22Rv1 (cell line): ENCODE results near the gene EID3.
A peak's percentile ranks its signal among the peaks of the same experiment; 100 is the strongest.

ENCODE experiments used
- H3K27ac ChIP-seq: fragments of 450-650 bp; 2 replicates; pipeline ENCODE4 v1.5.1; 2017
- ZFX ChIP-seq: fragments of 450-650 bp; IDR thresholded peaks from 2 replicates; pipeline ENCODE4 v1.6.1; 2017; ENCODE audit warnings: antibody characterized with exemption, borderline replicate concordance
- TF ChIP-seq, protein P1 (sequence below): fragments of 450-650 bp; IDR thresholded peaks from 2 replicates; pipeline ENCODE4 v1.5.1; 2017; ENCODE audit warnings: mild to moderate bottlenecking

Gene EID3

DNA sequence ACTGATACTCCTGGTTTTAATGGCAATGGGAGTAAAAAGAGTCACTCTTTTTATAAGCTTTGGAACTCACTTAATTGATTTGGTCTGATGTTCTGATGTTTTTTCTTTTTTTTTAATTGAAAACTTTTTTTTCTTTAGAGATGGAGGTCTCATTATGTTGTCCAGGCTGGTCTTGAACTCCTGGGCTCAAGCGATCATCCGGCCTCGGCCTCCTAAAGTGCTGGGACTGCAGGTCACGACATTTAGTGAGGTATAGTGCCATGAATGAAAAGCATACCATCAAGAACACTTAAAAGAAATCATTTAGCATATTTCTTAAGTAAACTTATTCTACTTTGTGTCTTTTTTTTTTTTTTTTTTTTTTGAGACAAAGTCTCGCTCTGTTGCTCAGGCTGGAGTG, 12.7 kb upstream of the EID3 start:
- no peak overlapping the region for H3K27ac ChIP-seq
- TF ChIP-seq ZFX = no peak
- TF ChIP-seq, protein P1, sequence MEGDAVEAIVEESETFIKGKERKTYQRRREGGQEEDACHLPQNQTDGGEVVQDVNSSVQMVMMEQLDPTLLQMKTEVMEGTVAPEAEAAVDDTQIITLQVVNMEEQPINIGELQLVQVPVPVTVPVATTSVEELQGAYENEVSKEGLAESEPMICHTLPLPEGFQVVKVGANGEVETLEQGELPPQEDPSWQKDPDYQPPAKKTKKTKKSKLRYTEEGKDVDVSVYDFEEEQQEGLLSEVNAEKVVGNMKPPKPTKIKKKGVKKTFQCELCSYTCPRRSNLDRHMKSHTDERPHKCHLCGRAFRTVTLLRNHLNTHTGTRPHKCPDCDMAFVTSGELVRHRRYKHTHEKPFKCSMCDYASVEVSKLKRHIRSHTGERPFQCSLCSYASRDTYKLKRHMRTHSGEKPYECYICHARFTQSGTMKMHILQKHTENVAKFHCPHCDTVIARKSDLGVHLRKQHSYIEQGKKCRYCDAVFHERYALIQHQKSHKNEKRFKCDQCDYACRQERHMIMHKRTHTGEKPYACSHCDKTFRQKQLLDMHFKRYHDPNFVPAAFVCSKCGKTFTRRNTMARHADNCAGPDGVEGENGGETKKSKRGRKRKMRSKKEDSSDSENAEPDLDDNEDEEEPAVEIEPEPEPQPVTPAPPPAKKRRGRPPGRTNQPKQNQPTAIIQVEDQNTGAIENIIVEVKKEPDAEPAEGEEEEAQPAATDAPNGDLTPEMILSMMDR = no peak

GRCh38 chr12:104291867-104292524, 11.5 kb upstream of the EID3 start:
- H3K27ac ChIP-seq = no peak overlapping the region
- TF ChIP-seq, protein P1 = no peak
- no peak for TF ChIP-seq ZFX

DNA sequence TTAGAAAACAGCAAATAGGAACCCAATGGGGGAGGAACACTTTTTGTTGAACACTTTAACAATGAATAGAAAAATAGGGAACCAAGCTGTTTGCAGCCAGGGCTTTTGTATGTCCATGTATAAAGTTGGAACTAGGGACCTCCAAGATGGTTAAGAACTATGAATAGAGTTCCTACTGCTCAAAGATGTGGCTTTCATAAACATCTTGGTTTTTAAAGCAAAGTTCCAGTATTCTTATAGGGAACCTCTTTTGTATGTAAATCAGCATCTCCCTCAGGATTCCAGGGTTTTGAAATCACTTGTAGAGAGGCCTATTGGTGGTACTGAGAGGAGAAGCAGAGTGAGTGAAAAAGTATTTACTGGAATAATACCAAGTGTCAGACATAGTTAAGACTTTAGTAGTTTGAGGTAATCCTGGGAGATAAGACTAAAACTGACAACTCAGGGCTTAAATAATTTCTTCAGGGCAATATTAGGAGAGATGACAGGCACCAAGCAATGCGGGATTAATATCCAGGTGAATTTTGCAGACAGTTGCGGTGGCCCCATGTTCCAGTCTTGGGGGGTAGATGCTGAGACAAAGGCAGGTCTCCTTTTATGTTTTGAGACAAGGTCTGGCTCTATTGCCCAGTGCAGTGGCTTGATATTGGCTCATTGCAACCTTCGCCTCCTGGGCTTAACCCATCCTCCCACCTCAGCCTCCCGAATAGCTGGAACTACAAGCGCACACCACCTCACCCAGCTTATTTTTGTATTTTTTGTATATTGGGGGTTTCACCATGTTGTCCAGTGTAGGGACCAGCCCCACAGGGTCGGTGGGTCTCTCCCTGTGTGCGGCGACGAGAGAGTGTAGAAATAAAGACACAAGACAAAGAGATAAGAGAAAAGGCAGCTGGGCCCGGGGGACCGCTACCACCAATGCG, 10.4 kb upstream of the EID3 start:
- TF ChIP-seq ZFX = no peak
- TF ChIP-seq, protein P1 = no peak
- no peak overlapping the region for H3K27ac ChIP-seq

- TF ChIP-seq, protein P1 = peak; percentile 49
- H3K27ac ChIP-seq = peak overlapping the region; percentile 4; the same call in 1 of the 2 replicates
These were observed 9.2 kb upstream of the EID3 start for GRCh38 chr12:104294158-104294859.

DNA sequence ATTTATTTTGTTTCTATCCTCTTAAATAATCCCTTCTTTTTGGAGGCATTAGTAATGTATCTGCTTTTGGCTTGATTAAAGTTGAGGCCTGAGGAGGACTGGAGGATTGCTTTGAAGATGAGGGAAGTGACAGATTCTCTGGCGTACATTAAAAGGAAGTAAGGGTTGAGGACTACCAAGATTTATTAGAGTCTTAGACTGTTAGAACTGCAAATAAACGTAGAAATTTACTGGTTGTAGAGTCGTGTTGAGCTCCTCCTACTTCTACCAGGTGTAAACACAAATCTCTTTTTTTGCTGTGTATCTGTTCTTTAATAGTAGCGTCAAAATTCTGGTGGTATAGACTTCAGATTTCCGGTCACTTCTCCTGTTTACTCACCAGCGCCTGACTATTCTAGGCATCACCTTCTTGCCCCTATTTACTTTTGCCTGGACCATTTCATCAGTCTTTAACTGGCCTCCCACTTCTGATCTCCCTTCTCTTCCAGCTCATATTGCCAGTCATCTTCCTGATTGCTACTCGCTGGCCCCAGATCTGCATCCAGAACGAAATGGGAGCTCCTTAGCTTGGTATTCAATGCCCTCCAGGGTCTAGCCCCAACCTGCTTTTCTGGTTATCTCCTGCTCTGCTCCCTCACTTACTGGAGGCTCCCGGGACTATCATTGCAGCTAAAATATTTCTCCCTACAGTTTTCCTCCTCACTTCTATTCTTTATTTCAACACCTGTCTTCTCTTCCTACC, 8.4 kb upstream of the EID3 start:
- TF ChIP-seq ZFX = no peak
- TF ChIP-seq, protein P1 = no peak
- H3K27ac ChIP-seq = peak overlapping the region; percentile 4; the same call in 1 of the 2 replicates

GRCh38 chr12:104295954-104296353, 7.6 kb upstream of the EID3 start:
- no peak overlapping the region for H3K27ac ChIP-seq
- TF ChIP-seq, protein P1 = no peak
- no peak for TF ChIP-seq ZFX
